Breast epithelium (tissue), 4 donors: ENCODE measurements around the gene IL20. TPM values are rescaled to one million over a fixed set of nuclear protein-coding genes. Genes with fewer than 3 reads are reported as not detected.

ENCODE experiments used
- DNase-seq, 2 donors: peaks; one replicate each; pipeline ENCODE4 v3.0.0-alpha.2; 2019; ENCODE audit warnings: low spot score in 2 of 2
- H3K27ac ChIP-seq, 2 donors: fragments of 200-600 bp; sonication (generic) in 1 of 2; one replicate each; pipeline ENCODE4 v1.5.1; 2016 to 2019; ENCODE audit warnings: mild to moderate bottlenecking in 1 of 2
- H3K27me3 ChIP-seq, 2 donors: fragments of 200-600 bp; sonication (generic) in 1 of 2; one replicate each; pipeline versions ENCODE4 v1.5.1 to v1.6.0; 2017 to 2019; ENCODE audit warnings: control low read depth in 1 of 2, mild to moderate bottlenecking in 1 of 2
- H3K36me3 ChIP-seq: fragments of 200-600 bp; one replicate; pipeline ENCODE4 v1.5.1; 2019
- H3K4me1 ChIP-seq, 2 donors: fragments of 200-600 bp; sonication (generic); one replicate each; pipeline ENCODE4 v1.5.1; 2016 to 2019; ENCODE audit warnings: control low read depth in 1 of 2
- H3K4me3 ChIP-seq, 3 donors: fragments of 200-600 bp; sonication (generic); 1 replicate in 2 of 3; 2 replicates in 1 of 3; pipeline ENCODE4 v1.5.1; 2016 to 2019; ENCODE audit warnings: mild to moderate bottlenecking in 3 of 3, moderate library complexity in 2 of 3
- H3K9me3 ChIP-seq, 2 donors: fragments of 200-600 bp; sonication (generic) in 1 of 2; one replicate each; pipeline ENCODE4 v1.5.1; 2016 to 2019; ENCODE audit warnings: control low read depth in 1 of 2
- CTCF ChIP-seq, 3 donors: fragments of 450-650 bp; IDR thresholded peaks; one replicate each; pipeline ENCODE4 v1.5.1; 2016 to 2017; ENCODE audit warnings: antibody characterized with exemption in 3 of 3, mild to moderate bottlenecking in 3 of 3, moderate library complexity in 3 of 3
- POLR2A ChIP-seq: fragments of 450-650 bp; IDR thresholded peaks from one replicate; pipeline ENCODE4 v1.6.1; 2016; ENCODE audit warnings: antibody characterized with exemption, mild to moderate bottlenecking, moderate library complexity
- POLR2AphosphoS5 ChIP-seq, 3 donors: sonication (generic); formaldehyde crosslinking; IDR thresholded peaks; one replicate each; pipeline ENCODE4 v1.6.1; 2017; ENCODE audit warnings: antibody characterized with exemption in 3 of 3
- intact Hi-C: fragments of 100-400 bp; cut with DNase I; formaldehyde crosslinking; loops from one replicate; pipeline ENCODE4 v1.15.1; 2023; ENCODE audit warnings: low total_unique reads
- total RNA-seq, 3 donors: library from RNA; depleted of rRNA; stranded (reverse); fragments of >200 nt; gene quantifications; one replicate each; pipeline ENCODE4 v1.1.0, GENCODE V29; 2016

IL20 gene
- total RNA-seq, 3 donors from 2014 or later, result 1.5 TPM; not detected in 2

GRCh38 chr1:206831650-206832049 is 33.8 kb upstream of the IL20 start:
- TF ChIP-seq POLR2AphosphoS5 (IDR thresholded peaks at IDR 0.05) (no peak), CTCF (IDR thresholded peaks at IDR 0.05) (no peak), POLR2A (no peak)
- Histone ChIP-seq H3K9me3 (no peaks in the 10 kb centered on the region), H3K36me3 (no peaks in the 10 kb centered on the region), H3K4me1 (no peaks in the 10 kb centered on the region), H3K27ac (no peak overlapping the region), H3K4me3 (no peak overlapping the region), H3K27me3 (no peaks in the 10 kb centered on the region)
- no peak for DNase-seq
- intact Hi-C loops, result no loop called here

GRCh38 chr1:206832352-206832880 is 33.0 kb upstream of the IL20 start:
- no peak for DNase-seq
- no peak overlapping the region for H3K4me3 ChIP-seq
- H3K27me3 ChIP-seq, result no peaks in the 10 kb centered on the region
- TF ChIP-seq POLR2AphosphoS5 (IDR thresholded peaks at IDR 0.05), result no peak
- no peak for TF ChIP-seq CTCF (IDR thresholded peaks at IDR 0.05)
- no peak for TF ChIP-seq POLR2A
- no peaks in the 10 kb centered on the region for H3K4me1 ChIP-seq
- no peaks in the 10 kb centered on the region for H3K36me3 ChIP-seq
- intact Hi-C loops, result no loop called here
- no peak overlapping the region for H3K27ac ChIP-seq
- H3K9me3 ChIP-seq, result no peaks in the 10 kb centered on the region

- no peaks in the 10 kb centered on the region for H3K4me1 ChIP-seq
- intact Hi-C loops, result no loop called here
- TF ChIP-seq POLR2A, result no peak
- no peak for TF ChIP-seq CTCF (IDR thresholded peaks at IDR 0.05)
- TF ChIP-seq POLR2AphosphoS5 (IDR thresholded peaks at IDR 0.05), result no peak
- no peak overlapping the region for H3K4me3 ChIP-seq
- H3K27ac ChIP-seq, result no peak overlapping the region
- no peaks in the 10 kb centered on the region for H3K36me3 ChIP-seq
- DNase-seq, result no peak
- H3K9me3 ChIP-seq, result no peaks in the 10 kb centered on the region
- H3K27me3 ChIP-seq, result no peaks in the 10 kb centered on the region
These were observed 32.2 kb upstream of the IL20 start for GRCh38 chr1:206833106-206833680.

- no peaks in the 10 kb centered on the region for H3K36me3 ChIP-seq
- H3K27ac ChIP-seq, result no peak overlapping the region
- no peak overlapping the region for H3K4me3 ChIP-seq
- H3K4me1 ChIP-seq, result no peaks in the 10 kb centered on the region
- H3K27me3 ChIP-seq, result no peaks in the 10 kb centered on the region
- intact Hi-C loops, result no loop called here
- no peak for TF ChIP-seq POLR2AphosphoS5 (IDR thresholded peaks at IDR 0.05)
- TF ChIP-seq POLR2A, result no peak
- no peak for TF ChIP-seq CTCF (IDR thresholded peaks at IDR 0.05)
- no peak for DNase-seq
- H3K9me3 ChIP-seq, result no peaks in the 10 kb centered on the region
These were observed 31.6 kb upstream of the IL20 start for GRCh38 chr1:206833801-206834200.

- Histone ChIP-seq H3K4me3 (no peak overlapping the region), H3K4me1 (no peaks in the 10 kb centered on the region), H3K27me3 (no peaks in the 10 kb centered on the region), H3K36me3 (no peaks in the 10 kb centered on the region), H3K27ac (no peak overlapping the region), H3K9me3 (no peaks in the 10 kb centered on the region)
- intact Hi-C loops, result no loop called here
- no peak for TF ChIP-seq CTCF (IDR thresholded peaks at IDR 0.05)
- no peak for TF ChIP-seq POLR2A
- no peak for TF ChIP-seq POLR2AphosphoS5 (IDR thresholded peaks at IDR 0.05)
- DNase-seq, result no peak
These were observed 31.2 kb upstream of the IL20 start for GRCh38 chr1:206834217-206834616.
